GM03348 (cell line): Measurements from ENCODE around the gene TGM2.
A peak's percentile ranks its signal among the peaks of the same experiment; 100 is the strongest.
"Not testable (repeated sequence)": the region's sequence is repeated elsewhere in the genome, so short reads cannot be mapped to it uniquely, and the experiment has no call there.

Experiments
- DNase-seq: peaks from one replicate; pipeline ENCODE4 v3.0.0; 2012; ENCODE audit warnings: low spot score

Gene TGM2

DNA sequence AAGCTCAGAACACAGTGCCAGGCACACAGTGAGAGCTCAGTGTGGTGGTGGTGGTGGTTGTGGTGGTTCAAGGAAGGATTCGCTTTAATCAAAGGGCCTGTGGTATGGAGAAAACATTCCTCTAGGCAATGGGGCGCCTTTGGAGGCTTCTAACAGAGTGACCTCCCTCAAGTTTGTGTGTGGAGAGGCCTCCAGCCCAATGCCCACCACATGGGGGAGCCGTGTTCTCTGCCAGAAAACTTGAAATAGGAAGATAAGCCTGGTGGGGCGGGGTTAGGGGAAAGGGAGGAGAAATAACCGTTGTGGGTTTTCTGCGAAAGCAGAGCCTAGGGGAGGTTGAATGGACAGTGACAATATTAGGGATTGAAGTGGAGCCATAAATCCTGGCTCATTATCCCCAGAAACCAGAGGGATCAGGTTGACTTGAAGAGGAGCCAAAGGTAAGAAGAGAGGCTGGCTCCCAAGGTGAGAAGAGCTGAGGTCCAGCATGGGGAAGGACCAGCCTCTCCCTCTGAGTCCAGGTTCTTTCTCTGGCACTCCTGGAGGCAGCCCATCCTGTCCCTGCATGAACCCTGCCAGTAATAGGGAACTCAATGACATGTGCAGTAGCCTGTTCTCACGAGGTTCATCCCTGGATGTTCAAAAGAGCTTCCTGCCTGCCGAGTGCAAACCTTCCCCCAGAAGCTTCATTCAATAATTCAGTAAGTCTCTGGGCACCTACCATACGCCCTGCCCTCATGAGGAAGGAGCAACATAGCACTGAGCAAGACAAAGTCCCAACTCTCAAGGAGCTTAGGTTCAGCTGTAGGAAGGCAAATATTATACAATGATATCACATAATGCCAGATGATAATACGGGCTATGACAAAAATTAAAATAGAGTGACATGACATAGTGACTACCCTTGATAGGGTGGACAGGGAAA, 51.4 kb downstream of the TGM2 start:
- no peak for DNase-seq

DNA sequence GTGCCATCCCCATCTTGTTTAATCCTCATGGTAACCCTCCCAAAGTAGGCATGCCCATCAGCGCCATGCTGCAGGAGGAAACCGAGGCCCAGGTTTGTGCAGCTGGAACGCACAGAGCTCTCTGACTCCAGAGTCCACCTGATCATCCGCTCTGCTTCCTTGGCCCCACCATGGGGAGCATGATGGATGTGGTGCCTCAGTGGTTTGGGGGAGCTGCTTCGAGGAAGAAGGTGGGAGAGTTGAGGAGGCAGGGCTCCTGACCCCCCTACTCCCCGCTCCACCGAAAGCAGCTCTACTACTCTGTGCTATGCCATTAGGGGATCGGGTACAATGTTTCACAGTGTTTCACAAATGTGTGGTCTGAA, 52.2 kb downstream of the TGM2 start:
- DNase-seq = no peak

DNA sequence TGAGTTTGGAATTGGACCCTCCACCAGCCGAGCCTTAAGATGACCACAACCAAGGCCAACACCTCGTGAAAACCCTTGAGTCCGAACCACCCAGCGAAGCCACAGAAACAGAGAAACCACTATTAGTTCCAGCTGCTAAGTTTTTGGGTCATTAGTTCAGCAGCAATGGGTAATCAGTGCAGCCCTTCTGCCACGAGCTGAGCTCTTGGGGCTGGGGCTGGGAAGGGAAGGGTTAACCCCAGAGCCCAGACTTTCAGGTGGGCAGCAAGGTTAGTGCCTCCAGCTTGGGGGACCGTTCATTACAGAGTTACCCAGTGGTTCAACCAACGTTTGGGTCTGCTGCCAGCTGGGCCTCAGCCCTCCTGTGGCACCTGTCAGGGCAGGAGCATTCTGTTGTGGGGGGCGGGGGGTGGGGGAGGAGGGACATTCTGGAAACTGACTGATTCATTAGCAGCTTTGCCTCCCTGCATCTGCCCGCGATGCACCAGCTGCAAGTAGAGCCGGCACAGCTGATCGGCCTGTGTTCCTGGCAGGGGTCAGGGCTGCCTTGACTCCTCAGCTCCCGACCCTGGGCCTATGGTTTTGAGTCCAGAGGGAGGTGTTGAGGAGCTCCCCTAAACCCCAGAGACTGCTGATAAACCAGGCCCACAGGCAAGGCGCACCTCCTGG, 52.7 kb downstream of the TGM2 start:
- no peak for DNase-seq

DNA sequence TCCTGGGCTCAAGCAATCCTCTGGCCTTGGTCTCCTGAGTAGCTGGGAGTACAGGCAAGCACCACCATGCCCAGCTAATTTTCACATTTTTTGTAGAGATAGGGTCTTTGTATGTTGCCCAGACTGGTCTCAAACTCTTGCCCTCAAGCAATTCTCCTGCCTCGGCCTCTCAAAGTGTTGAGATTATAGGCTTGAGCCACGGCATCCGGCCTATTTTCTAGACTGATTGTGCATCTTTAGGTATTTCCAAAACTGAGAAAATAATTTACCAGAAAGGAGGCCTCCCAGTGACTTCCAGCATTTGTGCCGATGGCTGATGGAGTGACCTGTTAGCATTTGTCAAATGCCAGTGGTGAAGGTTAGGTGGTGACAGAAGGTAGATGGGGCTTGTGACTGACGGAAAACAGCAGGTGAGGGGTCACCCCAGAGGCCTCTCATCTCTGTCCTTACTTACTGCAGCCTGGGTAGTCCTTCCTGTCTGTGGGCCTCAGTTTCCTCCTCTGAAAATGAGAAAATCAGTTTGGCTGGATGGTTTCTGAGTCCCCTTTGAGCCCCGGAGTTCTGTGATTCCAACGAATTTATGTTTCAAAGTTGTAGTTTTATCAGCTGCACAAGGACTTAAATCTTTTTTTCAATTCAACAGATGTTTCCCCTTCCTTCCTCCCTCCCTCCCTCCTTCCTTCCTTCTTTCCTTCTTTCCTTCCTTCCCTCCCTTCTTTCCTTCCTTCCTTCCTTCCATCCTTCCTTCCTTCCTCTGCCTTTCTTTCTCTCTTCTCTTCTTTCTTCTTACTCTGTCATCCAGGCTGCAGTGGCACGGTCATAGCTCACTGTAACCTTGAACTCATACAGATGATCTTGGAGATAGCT, 53.5 kb downstream of the TGM2 start:
- DNase-seq = no peak

DNA sequence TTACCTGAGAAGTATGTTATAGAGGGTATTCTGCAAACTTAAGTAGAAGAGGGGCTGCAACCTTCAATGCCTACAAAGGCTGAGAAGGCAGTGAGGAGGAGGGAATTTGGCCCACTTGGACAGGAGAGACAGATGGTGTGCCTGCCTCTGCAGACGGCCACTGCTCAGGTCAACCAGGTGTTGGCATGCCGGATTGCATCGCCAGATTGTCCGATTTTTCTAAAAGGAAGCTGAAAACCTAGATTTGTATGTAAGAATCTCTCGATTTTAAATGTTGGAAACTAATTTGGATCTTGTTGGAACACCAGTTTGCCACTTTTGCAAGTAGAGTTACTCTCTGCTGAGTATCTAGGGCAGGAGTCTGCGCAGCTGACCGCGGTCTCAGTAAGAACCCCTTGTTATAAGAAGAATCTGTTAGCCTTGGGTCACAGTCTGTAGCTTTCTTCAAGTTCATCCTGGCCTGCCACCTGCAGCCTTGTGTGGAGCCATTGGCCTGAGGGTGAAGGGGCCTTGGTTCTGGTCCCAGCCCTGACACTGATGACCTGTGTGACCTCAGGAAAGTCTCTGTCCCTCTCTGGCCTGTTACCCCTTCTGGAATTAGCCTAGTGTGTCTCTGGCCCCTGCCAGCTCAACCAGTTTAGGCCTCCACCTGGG, 54.4 kb downstream of the TGM2 start:
- DNase-seq = no peak

DNA sequence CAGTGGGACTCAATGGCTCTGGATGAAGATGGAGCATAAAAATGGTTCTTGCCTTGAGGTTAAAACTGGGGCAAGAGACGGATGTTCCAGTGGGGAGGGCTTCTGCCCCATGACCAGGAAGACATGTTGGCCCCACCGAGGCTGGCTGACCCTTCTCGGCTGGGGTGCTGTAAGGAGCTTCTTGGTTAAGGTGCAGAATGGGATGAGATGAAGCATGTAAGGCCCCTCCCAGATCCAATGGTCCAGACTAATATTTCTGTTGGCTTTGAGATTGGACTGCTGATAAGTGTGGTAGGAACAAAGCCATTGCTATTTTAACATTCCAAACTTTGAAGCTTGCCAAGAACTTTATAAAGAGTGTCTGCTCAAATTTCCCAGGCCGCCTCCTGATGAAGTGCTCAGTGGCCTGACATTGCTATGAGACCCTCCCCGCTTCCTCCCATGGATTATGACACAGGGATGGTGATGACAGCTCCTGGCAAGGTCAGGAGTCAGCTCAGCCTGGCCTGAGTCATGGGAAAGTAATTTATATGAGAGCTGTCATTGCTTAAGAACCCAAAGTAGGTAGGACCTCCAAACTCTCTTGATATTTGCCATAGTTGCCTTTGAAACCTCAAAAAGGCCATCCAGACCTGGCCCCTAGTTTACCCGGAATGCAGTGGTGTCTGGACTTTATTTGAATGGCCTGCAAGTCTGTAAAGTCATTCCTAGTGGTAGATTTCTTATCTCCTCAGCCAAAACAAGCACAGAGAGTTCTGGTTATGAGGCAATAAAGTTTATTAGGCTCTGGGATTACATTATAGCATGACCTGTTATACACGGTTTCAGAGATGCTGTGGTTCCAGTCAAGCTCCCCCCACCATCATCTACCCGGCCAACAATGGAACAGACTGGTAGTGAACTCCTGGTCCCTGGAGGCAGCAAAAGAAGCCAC, 55.2 kb downstream of the TGM2 start:
- DNase-seq = peak; percentile 86

DNA sequence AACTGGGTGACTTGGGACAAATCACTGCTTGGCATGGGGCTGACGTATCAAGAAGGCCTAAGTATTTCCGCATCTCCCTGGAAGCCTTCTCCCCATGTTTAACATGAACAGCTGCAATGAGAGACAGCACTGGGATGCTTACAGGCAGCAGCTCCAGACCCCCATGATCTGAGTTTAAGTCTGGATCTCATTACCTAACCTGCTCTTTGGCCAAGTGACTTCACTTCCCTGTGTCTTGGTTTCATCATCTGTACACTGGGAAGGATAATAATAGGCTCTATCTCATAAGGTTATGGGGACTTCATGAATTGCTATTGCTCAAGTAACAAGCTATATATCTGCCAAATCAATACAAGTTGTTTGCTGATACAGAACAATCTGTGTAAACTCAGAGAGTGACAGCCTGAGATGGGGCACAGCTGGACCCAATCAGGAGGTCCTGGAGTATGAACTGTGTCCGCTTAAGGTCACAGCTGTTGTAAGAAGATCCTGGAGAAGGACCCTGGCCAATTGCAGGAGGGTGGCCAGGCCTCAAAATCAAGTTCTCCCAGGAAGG, 56.0 kb downstream of the TGM2 start:
- DNase-seq = peak; percentile 31

DNA sequence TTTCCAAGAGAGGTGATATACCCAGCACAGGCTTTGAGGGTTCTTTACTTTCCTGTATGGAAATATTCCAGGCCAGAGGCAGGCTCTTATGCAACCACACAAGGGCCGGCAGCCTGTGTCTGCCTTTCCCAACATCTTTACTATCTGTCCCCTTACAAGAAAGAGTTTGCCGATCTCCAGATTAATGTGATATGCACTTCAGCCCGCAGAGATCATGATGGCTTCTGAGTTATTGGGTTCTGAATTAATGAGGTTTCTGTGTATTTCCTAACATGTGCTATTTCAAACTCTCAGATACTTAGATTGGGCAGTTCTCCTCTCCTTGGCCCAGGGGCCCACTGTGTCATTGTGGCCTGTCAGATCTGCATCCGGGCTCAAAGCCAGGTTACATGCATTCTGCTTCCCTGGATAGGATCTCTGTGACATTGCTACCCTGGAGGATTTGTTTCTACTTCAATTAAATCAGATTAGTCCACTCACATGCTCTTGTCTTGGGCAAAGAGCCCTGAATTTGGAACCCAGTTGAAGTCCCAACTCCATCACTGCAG, 56.6 kb downstream of the TGM2 start:
- peak; percentile 63 for DNase-seq

DNA sequence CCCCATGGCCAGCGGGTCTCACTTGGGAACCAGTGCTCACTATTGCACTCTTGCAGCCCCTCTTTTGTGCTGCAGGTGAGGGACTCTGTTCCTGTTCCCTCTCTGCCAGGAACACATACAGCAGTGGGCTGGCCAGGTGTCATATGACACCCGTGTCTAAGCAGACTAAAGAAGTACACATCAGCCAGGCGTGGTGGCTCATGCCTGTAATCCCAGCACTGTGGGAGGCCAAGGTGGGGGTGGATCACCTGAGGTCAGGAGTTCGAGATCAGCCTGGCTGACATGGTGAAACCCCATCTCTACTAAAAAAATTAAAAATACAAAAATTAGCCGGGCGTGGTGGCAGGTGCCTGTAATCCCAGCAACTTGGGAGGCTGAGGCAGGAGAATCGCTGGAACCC, 57.2 kb downstream of the TGM2 start:
- not testable (repeated sequence) for DNase-seq

DNA sequence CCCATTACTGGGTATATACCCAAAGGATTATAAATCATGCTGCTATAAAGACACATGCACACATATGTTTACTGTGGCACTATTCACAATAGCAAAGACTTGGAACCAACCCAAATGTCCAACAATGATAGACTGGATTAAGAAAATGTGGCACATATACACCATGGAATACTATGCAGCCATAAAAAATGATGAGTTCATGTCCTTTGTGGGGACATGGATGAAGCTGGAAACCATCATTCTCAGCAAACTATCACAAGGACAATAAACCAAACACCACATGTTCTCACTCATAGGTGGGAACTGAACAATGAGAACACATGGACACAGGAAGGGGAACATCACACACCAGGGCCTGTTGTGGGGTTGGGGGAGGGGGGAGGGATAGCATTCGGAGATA, 57.7 kb downstream of the TGM2 start:
- not testable (repeated sequence) for DNase-seq

DNA sequence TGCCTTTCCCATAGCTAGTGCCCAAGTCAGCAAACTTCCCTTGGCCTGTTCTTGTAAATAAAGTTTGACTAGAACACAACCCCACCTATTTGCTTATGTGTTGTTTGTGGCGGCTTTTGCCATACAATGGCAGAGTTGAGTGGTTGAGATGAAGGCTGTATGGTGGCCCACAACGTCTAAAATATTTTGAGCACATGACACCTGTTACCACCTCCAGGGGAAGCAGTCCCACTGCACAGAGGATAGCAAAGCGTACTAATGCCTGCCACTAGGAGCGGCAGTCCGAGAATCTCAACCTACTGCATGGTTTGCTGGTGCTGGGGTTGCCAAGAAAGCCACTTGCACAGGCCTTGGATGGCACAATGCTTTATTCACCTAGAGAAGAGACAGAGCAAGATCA, 58.6 kb downstream of the TGM2 start:
- no peak for DNase-seq

DNA sequence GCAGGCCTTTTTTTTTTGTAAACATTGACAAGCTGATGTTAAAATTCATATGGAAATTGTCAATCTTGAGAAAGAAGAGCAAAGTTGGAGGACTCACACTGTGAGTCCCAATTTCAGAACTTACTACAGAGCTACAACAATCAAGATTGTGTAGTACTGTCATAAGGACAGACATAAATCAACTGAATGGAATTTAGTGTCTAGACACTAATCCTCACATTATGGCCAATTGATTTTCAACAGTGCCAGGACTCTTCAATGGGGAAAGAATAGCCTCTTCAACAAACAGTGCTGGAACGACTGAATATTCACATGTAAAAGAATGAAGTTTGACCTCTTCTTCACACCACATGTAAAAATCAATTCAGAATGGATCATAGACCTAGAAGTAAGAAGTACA, 60.8 kb downstream of the TGM2 start:
- DNase-seq = no peak

DNA sequence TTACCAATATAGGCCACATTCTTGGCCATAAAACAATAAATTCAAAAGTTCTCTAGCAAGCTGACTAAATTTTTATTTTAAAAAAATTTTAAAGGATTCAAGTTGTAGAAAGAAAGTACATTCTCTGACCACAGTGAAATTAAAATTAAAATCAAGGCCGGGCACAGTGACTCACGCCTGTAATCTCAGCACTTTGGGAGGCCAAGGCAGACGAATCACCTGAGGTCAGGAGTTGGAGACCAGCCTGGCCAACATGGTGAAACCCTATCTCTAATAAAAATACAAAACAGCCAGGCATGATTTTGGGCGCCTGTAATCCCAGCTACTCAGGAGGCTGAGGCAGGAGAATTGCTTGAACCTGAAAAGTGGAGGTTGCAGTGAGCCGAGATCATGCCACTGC, 62.9 kb downstream of the TGM2 start:
- DNase-seq = not testable (repeated sequence)

DNA sequence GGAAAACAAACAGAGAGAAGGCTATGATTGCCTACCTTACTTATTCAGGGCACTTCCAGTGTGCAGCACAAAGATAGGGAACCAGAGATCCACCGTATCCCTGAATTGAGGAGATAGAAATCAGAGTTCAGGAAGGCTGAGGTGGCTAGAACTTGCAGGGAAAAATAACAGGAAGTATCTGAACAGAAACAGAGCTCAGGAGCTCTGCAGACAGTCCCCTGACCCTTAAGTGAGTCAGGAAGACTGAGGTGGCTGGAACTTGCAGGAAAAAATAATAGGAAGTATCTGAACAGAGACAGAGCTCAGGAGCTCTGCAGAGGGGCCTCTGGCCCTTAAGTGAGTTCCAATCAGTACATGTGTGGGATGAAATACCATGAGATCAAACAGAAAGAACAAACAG, 66.1 kb downstream of the TGM2 start:
- no peak for DNase-seq

DNA sequence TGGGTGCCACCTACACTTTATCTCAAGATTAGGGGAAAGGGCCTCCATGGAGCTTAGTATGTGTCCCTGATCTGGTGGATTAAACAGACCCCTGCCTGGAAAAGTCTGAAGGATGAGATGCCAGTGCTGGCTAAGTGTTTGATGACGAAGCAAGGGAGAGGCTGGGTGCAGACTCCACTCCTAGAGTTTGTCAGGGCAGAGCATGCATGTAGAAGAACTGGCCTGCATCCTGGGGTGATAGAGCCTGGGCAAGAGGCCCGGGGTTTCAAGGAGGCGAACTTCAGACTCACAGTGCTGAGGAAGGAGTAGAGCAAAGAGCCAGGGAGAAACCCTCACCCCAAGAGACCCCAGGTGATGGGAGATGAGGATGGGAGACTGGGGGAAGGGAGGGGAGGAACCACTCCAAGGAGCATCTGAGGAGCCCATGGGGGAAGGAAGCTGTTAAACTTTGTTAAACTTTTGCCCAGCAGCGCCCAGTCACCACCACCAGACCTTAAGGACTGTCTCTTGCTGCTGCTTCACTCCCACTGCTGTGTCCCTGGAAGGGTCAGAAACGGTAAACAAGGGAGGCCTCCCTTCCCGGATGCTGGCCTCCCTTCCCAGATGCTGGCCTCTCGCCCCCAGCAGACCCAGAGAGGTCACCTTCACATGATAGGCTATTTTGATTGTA, 69.9 kb downstream of the TGM2 start:
- DNase-seq = no peak

DNA sequence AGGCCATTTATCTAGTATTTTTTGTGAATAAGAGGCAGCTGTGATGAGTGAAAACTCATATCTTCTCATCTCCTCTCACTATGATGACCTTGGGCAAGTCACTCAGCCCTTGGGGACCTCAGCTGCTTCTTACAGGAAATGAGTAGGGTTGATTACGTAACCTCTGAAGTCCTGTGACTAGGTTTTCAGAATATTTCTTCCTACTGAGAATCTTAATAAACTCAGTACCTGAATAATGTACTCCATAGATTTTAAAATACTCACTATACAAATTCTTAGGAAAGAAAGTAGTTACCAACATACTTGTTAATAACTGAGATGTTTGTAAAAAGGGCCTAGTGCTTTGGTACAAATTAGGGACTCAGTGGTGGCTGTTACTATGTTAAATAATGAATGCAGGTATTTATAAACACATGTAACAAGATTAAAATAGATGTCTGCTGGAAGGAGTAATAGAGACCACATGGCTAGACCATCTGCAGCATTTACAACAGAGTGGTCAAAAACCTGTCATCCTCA, 70.6 kb downstream of the TGM2 start:
- DNase-seq = peak; percentile 65

DNA sequence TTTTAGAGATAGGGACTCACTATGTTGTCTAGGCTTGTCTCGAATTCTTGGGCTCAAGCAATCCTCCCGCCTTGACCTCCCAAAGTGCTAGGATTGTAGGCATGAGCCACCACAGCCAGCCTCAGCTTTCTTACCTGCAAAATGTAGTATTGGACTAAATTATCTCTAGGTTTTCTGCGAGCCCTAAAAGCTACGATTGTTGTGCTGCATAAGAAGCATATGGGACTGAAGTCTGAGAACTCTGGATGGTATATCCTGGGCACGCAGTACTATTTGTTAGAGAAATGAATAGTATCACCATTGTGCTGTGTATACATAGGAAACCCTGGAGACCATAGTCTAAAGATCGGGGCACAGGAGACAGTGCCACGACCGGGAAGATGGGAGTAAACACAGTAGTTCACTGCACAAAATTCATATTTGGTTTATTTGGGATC, 71.4 kb downstream of the TGM2 start:
- DNase-seq = no peak

DNA sequence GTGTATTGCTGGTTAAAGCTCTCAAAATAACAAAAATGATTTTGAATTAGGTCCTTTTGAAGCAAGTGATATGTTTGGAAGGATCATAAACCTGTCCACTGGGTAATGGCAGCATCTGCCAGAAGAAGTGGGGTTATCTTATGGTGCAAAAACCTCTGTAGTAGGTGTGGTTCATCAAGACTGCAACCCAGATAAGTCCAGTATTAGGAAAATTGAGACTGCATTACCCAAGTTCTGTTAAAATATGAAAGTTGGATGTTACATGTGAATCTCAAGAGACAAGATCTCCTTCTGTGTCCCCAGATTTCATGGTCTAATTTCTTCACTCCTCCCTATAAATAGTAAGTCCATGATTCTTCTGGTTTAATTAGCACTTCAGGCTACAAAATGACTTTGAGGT, 72.2 kb downstream of the TGM2 start:
- DNase-seq = no peak

DNA sequence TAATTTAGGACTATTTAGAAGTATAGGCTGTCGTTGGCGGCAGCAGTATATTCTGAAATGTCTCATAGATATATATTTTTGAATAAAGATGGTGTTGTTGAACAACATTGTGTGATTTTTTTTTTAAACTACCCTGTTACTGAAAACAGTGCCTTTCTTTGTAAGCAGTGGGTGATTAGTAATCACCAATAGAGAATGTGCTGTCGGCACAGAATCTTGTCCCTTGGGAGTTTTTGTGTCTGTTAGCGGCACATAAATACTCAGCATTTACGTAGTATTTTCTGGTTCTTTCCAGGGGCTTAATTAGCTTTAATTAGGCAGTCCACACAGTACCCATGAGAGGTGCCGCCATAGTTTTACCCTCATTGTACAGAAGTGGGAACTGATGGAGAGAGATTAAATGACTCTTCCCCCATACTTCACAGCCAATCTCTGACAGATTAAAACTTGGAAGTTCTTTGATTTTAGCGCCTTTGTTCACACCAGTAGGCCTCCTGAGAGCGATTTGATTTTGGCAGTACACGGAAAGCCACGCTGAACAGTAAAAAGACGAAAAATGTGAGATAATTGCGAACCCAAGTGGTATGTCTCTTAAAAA, 72.7 kb downstream of the TGM2 start:
- DNase-seq = no peak
